CD1c-positive myeloid dendritic cell (primary cell): Measurements from ENCODE around the gene EFNA2.

Source experiments
- DNase-seq: peaks from one replicate; pipeline ENCODE4 v3.0.0-alpha.2; 2016; ENCODE audit errors: extremely low spot score

EFNA2 gene

DNA sequence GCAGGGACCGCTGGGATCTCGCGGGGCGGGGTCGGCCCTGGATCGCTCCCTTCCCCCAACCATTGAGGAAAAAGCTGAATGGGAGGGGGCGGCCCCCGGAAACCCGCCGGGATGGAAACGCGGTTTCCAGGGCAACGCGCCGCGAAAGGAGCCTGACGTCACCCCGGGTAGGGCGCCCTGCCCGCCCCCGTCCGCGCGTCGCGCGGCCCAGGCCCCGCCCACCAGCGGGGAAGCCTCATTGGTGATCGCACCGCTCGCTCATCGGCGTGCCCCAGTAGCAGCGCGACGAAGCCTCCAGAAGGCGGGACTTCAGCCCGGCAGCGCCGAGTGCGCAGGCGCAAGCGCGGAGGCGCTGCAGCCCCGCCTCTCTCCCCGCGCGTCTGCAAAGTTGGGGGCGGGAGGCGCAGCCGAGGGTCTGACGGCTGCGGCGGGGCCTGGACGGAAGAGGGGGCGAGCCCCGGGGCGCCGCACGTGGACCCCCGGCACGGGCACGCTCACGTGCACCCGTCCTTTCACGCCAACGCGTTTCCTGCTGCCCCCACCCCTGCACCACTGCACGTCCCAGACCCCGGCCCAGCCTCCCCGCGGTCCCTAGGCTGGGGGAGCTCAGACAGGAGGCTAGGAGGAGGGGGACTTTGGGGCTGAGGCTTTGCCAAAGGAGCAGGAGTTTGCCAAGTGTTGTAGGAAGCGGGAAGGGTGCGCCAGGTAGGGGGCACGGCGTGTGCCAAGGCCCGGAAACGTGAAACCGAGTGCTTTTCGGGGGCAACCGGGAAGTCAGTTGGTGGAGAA lies 24.7 kb upstream of the EFNA2 start:
- DNase-seq: peak; percentile 99

DNA sequence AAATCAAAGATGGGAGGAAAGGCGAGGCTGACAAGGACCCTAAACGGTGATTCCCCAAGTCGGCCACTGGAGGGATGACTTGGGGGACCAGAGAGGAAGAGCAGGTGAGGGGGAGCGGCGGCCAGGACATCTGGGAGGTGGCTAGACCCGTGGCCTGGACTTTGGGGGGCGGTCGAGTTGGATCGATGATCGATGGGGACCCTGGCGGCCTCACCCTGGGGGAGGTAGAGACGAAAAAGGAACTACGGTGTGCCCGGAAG lies 24.2 kb upstream of the EFNA2 start:
- DNase-seq: no peak

DNA sequence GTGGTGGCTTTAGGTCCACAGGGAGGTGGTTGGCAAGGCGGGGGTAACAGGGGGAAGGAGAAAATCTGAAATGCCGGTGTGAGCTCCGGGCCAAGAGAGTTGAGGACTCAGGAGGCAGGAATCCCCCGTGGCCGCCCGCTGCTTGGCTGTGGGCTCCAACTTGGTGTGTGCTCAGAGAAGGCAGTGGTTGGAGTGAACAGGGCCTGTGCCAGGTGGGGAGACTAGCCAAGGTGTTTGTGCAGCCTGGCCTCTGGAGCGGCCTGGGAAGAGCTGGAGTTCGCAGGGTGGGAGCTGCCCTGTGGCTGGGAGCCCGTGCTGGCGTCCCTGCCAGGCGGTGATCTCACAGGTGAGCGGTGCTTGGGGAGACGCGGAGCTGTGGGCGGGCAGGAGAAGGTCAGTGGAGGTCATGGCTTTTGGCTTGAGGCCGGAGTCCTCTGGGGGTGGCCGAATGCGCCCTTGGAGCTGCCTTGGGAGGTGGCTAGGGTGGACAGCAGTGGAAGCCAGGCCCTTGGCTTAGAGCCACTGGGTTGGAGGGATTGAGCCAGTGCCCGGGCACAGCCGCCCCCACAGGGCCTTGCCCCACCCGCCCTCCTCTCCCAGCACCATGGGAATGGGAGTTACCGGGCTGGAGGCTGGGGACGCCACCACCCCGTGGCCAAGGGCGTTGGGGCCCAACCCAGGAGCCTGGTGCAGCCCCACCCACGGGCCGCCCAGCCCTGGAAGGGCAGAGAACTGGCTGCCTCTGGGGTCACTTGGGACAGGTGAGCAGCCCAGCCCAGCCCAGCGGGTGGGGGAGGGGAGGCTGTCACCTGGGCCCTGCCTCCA lies 23.7 kb upstream of the EFNA2 start:
- DNase-seq: peak; percentile 45

DNA sequence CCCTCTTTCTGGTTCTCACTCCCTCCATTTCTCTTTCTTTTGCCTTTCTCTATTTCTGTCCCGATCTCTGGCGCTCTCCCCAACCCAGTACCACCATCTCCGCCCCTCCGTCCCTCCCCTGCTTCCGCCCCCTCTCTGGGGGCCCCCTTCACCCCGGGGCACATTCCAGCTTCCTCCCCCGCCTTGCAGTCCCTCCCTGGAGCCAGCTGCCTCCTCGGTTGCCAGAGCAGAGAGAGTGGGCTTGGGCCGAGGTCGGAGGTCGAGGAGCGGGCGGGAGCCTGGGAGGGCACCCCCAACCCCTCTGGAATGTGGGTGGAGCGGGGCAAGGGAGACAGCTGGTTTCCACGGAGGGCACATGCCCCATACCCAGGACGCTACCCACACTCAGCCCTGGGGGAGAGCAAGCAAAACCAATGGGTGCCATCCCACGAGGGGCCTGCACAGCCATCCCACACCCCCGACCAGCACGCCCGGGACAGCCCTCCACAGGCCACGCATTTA lies 23.0 kb upstream of the EFNA2 start:
- DNase-seq: no peak

DNA sequence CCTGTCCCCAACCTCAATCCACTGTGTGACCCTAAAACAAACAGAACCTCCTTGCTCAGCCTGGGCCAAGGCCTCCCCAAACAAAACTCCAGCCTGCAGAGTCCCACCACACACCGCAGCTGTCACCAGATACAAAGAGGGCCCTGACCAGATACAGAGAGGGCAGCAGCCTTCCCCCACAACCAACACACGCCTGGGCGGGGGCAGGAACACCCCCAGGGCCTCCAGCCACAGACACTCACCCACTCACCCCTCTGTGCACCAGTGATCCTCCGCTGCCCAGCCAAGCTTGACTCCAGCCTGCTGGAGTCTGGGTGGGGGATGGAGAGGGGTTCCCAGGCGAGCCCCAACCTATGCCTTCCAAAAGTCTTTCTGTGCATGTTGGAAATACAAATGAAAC lies 22.5 kb upstream of the EFNA2 start:
- no peak for DNase-seq

DNA sequence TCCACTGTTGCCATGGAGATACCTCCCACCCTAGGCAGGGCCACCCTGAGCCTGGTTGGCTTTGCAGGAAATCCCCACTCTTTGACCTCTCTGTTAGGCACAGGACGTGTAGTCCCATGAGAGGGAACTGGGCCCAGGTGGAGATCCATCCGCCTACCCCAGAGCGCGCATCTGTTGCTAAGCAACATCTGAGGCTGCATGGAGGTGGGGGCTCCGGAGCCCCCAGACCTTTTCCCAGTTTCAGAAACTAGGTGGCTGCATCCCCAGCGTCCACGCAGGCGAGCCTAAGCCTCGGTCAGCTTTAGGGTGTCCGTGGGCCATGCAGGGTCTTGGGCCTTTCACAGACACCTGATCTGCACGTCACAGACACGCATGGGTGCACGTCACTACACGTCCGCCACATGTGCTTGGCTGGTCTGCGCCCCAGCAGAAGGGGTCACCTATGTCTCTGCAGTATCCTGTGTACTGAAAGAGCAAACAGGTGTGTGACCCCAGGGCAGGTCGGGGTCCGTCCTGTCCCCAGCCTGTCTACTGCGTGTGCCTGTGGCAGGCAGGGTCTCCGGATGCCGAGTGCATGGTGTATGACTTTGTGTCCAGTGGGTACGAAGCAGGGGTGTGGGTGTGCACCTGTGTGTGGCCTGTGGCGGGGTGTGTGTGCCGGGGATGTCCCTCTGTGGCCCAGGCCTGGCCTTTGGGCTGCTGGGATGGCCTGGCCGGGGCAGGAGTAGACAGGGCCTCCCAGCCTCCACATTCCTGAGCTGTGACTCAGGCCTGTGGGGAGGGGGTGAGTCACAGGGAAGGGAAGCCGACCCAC lies 20.7 kb upstream of the EFNA2 start:
- DNase-seq: peak; percentile 62

DNA sequence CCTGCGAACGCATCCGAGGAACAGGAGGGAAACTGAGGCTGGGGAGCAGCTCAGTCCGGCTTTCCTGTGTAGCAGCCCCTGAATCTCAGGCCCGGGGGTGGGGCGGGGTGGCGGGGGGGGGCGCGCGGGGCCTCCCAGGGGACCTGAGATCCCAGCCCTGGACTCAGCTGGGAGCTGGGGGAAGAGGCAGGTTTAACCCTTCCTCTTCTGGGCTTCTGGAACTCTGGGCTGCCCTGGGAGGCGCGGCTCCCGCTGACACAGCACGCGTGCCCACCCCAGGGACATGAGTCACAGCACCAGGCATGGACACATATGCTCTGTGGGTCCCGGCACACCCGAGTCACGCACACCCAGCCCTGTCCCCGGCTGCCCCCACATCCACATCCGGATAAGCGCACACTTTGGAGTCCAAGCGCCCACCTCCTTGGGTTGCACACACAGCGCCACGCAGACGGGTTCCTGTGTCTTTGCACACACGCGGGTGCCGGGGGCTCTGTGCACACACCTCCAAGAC lies 20.0 kb upstream of the EFNA2 start:
- DNase-seq: peak; percentile 92

DNA sequence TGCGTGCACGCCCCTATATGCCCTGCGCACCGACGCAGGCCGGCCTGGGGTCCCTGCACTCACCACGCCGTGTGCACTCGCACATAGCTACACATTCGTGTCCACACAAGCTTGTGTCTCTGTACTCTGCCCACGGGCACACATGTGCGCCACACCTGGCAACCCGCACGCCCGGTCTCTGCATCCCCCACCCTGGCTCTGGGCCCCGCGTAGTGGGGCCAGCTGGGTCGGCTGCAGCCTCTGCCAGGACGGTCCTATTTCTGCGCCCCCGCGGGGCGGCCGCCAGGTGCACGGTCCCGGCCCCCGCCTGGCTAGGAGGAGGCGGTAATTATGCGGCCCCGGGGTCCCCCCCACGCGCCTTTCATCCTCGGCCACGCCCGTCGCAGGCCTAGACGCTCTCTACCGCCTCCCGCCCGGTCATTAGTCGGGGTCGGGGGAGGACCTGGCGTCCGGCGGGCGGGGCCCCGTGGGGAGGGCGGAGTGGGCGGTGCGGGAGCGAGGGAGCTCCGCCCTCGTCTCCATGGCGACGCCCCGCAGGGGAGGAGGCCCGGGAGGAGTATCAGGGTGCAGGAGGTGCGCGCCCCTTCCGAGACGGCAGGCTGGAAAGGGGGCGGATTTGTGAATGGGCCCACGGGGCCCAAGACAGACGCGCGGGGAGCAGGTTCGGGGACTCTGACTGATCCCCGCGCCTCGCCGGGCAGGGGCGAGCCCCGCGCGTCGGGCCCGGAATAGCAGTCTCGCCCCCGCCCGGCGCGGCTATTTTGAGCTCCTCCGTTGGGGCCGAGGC lies 19.4 kb upstream of the EFNA2 start:
- peak; percentile 95 for DNase-seq

DNA sequence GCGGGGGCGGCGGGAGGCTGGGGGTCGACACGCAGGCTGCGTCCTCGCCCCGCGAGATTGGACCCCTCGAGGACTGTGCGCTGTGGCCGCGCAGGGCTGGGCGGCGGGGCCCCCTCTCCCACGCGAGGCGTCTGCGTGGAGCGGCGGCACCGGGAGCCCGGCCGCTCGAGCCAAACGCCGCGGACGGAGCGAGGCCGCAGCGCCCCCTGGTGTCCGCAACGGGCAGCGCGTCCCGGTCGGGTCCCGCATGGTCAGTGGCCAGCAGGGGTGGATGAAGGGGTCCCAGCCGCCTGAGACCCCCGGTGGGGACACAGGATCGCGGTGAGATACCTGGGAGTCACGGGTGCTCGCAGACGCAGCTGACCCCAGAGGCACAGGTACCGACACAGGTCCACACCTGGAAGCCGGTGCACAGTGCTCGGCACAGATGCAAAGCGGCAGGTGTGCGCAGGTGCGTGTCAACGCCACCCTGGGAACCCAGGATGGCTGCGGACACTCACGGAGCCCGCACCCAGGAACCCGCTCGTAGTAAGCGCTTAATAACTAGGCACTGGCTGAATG lies 18.7 kb upstream of the EFNA2 start:
- DNase-seq: peak; percentile 86

DNA sequence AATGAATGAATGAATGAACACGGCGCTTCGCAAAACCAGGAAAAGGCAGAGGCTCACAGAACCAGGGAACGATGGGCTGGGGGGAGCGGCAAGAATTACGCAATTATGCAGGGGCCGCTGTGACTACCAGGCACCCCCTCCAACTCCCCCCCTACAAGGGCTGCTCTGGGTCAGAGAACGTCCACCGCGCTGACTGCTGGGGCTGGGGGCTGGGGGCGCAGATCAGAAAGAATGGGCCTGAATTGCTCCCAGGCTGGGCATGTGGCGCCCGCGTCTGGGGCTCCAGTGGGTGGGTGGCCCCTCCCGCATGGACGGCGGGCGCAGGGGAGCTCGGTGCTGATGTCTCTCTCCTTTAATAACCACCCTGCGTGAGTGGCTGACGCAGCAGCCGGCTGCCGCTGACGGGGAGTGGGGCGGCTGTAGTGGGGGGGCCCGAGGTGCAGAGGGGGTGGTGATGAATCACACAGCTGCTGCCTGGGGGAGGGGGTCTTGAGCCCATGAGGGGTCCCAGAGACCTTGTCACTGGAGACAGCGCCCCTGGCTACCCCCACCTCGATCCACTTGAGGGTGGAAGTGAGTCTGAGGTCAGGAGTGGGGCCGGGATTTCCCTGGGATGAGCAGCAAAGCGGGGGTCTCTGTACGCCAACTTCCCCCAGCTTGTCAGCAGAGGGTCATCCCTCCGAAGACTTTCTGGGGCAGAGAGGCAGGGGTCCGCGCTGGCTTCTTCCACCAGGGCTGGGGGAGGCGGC lies 18.0 kb upstream of the EFNA2 start:
- DNase-seq: peak; percentile 53

DNA sequence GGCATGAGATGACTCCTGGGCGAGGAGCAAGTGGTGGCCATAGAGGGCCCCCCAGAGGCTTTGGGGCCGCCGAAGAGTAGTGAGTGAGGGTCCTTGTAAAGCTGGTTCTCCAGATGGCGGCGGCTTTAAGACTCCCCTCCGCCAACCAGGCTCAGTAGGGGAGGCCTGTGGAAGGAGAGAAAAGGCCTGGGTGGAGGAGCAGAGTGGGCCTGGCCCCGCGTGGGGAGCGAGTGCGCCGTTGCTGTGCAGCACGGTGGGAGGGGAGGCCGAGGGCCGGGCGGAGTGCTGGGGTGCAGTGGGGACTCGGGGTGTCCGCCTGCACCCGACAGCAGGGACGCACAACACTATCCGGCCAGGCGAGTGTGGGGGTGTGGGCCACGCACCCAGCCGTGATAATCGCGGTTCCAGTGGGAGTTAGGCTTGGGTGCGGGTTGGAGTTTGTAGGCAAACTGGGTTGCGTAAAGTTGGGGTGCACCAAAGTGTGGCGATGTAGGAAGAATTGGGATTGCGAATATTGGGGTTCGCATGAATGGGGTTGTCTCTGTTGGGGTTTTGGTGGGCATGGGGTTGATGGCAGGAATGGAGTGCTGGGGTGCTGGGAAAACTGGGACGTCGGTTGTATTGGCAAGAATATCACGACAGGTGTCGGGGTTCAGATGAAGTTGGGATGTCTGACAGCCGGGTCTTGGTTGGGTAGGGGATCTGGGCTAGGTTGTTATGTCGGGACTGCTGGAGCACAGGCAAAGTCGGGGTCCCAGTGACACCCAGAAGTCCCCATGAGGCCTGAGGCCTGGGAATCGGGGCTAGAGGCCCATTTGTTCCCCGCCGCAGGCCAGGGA lies 17.2 kb upstream of the EFNA2 start:
- DNase-seq: no peak

DNA sequence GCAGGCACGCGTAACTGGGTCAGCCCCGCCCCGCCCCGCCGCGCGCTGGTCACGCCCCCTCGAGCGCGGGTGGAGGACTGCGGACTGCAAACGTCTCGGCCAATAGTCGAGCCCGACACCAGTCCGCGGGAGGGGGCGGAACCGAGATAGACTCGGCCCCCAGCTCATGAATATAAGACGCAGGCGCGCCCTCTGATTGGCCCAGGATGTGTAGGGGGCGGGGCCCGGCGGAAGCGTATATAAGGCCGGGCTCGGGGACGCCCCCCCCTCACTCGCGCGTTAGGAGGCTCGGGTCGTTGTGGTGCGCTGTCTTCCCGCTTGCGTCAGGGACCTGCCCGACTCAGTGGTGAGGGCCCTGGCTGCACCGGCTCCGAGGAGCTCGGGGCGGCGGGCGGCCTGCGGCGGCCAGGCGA lies 16.6 kb upstream of the EFNA2 start, which contains the start of gene CIRBP:
TSS of gene CIRBP (plus strand) at position 268 of the 413 bp plus-strand sequence. CDS start 1,602 bp downstream, outside the sequence.
- peak; percentile 99 for DNase-seq

DNA sequence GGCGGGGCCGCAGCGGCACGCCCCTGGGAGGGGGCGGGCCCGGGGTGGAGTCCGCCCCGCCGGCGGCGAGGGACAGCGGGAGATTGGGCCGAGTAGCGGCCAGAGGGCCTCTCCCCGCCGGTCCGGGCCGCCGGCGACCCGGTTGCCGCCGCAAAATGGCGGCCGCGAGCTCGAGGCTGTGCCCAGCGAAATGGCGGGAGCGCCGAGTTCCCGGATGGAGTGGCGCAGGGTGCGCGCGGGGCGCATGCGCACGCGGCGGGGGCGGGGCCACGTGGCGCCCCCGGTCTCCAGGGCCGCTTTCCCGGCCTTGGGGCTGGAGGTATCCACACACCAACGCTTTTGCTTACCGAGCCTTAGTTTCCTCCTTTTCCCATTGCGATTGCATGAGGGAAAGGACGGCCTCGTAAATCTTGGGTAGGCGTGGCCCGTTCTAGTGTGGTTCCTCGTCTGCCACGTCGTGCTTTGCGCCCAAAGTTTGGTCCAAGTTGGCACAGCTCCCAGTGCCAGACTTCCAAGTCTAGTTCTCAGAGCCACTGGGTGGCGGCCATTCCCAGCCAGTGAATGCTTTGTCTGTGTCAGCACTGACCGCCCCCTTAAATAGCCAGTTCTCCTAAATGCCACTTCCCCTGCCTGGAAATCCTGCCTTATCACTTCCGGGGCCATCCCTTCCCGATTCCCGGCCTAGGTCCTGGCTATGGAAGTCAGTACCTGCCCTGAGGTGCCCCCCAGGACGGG lies 16.0 kb upstream of the EFNA2 start:
- peak; percentile 93 for DNase-seq

DNA sequence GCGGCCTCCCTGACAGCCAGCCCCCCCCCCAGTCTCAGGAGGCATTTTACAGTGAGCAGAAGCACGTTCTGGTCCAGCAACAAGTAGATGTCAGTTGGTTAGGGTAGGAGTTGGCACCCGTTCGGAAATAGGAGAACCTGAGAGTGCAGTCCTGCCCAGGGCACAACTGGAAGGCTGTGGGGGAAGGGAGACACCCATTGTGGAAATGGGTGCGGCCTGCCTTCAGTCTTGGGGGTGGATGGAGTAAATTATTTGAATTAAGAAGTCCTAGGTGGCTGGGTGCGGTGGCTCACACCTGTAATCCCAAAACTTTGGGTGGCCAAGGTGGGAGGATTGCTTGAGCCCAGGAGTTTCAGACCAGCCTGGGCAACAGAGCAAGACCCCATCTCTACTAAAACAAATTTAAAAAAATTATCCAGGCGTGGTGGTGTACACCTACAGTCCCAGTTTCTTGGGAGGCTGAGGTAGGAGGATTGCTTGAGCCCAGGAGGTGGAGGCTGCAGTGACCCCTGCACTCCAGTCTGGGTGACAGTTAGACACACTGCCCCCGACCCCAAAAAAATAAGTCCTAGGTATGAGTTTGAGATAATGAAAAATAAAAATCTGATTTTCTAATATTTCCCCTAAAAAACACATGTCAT lies 15.3 kb upstream of the EFNA2 start:
- DNase-seq: peak; percentile 54

DNA sequence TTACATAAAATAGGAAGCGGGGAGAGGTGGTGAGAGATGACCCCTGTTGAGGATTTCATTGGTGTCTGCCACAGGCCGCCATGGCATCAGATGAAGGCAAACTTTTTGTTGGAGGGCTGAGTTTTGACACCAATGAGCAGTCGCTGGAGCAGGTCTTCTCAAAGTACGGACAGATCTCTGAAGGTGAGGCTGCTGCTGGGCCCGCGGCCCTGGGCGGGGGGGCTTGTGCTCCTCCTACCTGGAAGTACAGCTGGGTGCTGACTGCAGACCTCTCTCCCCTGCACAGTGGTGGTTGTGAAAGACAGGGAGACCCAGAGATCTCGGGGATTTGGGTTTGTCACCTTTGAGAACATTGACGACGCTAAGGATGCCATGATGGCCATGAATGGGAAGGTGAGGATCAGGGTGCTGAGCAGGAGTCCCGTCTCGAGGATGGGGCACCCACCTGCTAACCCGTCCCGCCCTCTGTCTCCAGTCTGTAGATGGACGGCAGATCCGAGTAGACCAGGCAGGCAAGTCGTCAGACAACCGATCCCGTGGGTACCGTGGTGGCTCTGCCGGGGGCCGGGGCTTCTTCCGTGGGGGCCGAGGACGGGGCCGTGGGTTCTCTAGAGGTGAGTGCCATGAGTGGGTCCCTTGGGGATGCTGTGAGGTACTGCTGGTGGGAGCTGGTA lies 14.7 kb upstream of the EFNA2 start:
- no peak for DNase-seq

DNA sequence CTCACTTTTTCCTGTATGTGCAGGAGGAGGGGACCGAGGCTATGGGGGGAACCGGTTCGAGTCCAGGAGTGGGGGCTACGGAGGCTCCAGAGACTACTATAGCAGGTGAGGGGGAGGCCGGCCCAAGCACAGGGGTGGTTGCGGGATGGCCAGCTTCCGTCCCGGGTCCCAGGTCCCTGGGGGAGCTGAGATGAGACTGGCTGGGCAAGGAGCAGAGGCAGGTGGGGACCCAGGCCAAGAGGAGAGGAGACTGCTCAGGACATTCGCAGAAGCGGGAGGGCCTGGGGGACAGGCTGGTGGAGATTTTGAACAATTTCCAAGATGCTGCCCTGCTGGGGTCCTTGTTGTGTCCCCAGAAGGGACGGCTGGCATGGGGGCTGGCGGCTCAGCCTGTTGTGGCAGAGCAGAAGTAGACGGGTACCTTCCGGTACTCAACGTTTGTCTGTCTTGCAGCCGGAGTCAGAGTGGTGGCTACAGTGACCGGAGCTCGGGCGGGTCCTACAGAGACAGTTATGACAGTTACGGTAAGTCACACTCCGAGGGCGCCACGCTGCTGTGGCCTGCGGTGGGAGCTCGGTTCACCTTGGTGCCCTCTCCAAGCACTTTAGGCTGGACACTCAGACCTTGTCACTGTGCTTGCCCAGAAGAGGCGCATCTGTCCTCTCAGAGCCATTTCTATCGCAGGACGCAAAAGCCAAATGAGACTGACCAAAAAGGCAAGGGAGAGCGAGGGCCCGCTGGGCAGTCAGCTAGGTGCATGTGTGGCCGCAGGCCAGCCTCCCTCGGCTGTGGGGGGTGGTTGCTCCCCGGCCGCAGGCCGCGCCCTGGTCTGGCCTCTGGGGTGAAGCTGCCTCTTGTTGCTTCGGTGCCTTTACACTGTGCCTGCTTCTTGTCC lies 13.9 kb upstream of the EFNA2 start:
- DNase-seq: no peak
